Hematopoietic multipotent progenitor cell treated with erythropoietin and hydrocortisone succinate and interleukin-3 and kit ligand, for 4 days (in vitro differentiated cells): ENCODE results near the gene MUC6.

Experiments used
- DNase-seq: peaks from one replicate; pipeline ENCODE4 v3.0.0-alpha.2; 2015

MUC6 gene

DNA sequence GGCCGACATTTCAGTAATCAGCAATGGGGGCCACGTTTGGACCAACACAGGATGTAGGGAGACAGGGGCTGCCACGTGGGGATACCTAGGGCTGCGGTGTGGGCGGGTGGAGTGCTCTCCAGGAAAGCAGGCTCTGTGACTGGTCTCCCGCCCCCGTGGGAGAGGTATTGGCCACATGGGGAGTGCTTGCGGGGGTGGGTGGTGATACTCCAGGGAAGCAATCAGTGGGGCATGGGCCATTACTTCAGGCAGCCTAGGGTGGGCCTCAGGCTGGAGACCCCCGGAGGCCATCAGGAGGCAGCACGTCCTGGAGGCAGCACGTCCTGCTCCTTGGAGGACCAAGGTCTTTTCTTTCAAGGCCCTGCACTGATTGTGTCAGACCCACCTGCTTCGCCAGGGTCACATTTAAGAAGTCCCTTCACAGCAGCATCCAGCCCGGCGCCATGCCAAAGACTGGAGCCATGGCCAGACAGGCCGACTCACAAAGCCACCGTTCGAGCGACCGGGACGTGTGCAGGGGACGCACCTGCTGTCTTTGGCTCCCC, 35.1 kb upstream of the MUC6 start:
- DNase-seq = no peak

GRCh38 chr11:1070594-1071462, 34.3 kb upstream of the MUC6 start:
- DNase-seq = no peak

GRCh38 chr11:1069740-1070139, 33.2 kb upstream of the MUC6 start:
- DNase-seq = no peak

GRCh38 chr11:1067812-1068496, 31.4 kb upstream of the MUC6 start:
- DNase-seq = no peak

- DNase-seq = peak; percentile 43
Measured at GRCh38 chr11:1064167-1064566, 27.6 kb upstream of the MUC6 start.

DNA sequence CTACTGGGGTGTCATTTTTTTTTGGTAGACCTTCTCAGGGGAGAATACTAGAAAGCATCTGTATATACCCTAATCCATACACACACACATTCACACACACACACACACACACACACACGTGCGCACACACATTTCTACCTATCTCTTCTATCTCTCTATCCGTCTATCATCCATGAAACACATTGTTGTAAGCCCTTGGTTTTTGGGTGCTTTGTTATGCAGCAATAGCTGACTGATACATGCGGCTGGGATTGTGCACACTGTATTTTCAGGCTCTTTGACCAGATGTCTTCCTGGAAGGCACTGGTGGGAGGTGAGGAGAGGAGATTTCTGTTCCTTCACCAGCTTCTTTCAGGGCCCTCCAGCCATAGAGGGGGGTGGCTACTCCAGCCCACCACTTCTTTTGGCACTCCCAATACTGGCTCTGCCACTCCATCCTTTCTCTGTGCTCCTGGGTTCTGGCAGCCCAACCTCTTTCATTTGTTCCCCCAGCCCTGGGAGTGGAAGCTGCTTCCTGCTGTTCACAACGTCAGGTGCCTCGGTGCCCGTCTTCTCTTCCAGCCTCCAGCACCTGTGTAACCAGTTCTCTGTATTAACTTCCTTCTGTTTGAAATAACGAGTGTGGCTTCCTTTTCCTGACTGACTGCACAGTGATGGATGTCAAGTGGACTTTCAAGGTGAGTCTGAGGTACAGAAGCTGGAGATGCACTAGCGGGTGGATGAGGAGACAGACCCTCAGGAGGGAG, 25.7 kb upstream of the MUC6 start:
- DNase-seq = no peak

DNA sequence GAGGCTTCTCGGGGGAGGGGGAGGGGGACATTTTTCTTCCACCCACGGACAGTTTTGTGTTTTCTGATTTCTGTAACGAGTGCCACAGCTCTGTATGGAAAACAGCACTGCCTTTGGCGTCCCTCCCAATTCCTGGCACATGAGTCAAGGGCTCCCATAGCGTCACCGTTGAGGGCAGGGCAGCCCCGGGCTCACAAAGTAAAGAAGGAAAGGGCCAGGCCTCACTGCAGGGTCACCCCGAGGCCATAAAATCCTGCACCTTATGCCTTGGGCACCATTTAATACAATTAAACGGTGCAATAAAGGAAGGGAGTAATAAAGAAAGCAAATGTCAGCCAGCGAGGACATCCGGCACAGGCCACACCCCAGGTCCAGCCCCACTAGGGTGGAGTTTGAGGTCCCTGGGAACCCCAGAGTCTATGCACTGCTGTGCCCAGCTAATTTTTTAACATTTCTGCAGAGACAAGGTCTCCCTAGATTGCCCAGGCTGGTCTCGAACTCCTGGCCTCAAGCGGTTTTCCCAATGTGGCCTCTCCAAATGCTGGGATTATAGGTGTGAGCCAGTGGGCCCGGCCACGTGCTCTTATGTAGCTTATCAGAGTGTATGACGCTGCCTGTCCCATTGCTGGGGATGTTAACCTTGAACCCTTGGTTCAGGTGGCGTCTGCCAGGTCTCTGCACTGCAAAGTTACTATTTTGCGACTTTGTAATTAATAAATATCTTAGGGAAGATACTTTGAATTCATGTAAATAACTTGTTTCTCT, 24.5 kb upstream of the MUC6 start:
- no peak for DNase-seq

- no peak for DNase-seq
Measured at GRCh38 chr11:1060410-1060809, 23.9 kb upstream of the MUC6 start.

DNA sequence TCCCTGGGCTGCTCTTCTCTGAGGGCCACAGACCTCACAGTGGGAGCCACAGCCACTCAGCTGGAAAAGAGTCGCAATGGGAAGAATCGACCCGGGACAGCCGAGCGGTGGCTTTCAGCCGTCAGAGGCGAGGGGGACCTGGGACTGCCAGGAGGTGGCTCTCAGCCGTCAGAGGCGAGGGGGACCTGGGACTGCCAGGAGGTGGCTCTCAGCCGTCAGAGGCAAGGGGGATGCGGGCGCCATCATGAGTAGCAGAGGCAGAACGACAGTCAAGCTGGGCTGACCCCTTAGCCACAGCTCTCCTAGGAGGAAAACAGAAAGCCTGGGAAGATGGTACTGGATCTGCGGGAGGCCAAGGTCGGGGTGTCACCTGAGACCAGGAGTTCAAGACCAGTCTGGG, 23.2 kb upstream of the MUC6 start:
- no peak for DNase-seq

- no peak for DNase-seq
Measured at GRCh38 chr11:1057806-1058205, 21.3 kb upstream of the MUC6 start.

DNA sequence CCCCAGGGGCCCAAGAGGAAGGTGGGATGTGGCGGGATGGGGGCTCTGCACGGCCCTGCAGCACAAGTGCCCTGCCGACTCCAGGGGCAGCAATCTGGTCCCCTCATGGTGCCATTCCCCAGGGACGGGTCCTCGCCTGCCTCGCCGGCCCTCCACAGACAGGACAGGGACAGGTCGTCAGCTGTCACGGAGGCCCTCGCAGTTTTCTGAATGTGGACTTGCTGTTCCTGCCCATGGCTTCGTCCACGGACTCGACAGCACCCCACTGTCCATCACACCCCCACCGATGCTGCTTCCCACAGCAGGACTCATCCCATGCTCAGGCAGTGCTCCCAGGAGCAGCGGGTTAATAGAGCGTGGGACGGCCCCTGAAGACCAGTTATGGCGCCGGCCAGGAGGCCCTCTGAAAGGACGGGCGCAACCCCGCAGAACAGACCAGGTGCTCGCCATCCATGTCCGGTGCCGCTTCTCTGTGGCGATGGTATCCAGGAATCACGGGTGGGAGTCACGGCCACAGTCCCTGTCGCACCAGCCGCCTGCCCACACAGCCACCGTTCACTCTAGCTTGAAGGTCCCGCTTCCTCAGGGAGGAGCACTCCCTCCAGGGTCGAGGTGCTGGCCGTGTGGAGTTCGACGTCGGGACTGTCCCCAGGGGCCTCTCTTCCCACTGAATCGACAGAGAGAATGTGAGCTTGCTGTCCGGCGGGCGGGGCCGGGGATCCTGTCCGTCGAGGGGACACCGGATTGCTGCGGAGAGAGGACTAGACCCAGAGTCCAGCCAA, 19.7 kb upstream of the MUC6 start:
- no peak for DNase-seq

- no peak for DNase-seq
Measured at GRCh38 chr11:1055109-1055703, 18.7 kb upstream of the MUC6 start.

DNA sequence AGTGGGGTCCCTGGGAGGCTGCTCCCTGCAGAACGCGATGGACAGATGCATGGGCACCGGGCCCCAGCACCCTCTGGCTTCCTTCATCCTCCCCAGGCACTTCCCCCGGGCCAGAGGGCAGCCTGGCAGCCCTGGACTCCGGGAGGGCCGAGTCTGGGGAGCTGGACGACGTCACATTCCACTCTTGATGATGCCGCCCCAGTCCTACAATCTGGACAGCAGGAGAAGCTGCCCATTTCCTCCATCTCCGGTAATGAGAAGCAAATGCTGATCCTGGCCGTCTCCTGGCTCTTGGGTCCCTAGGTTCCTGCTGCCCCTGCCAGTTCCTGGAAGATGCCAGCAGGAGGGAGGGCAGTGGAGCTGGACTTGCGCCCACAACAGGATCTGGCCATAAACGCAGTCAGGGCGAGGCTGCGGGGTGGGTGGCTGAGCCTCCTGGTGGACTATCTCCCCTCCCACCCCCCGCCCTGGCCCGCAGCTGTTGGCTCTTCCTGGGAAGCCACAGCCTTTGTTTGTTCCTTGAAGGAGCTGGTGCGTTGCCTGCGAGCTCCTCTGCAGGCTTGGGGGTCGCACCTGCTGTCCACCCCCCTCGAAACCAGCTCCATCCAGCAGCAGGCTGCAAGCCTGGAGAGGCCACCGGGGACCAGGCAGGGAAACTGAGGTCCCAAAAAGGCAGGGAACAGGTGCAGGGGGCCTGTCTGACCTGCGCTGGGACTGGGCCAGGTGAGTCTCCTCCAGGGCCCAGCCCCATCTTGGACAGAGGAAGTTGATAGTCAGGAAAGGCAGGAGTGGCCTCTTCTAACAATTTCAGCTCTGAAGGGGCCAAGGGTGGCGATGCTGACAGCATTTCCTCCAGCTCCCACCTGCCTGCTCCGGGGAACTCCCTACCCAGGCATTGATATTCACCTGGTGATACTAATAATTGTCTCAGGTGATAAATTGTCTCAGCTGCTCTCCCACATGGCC, 17.9 kb upstream of the MUC6 start:
- no peak for DNase-seq

DNA sequence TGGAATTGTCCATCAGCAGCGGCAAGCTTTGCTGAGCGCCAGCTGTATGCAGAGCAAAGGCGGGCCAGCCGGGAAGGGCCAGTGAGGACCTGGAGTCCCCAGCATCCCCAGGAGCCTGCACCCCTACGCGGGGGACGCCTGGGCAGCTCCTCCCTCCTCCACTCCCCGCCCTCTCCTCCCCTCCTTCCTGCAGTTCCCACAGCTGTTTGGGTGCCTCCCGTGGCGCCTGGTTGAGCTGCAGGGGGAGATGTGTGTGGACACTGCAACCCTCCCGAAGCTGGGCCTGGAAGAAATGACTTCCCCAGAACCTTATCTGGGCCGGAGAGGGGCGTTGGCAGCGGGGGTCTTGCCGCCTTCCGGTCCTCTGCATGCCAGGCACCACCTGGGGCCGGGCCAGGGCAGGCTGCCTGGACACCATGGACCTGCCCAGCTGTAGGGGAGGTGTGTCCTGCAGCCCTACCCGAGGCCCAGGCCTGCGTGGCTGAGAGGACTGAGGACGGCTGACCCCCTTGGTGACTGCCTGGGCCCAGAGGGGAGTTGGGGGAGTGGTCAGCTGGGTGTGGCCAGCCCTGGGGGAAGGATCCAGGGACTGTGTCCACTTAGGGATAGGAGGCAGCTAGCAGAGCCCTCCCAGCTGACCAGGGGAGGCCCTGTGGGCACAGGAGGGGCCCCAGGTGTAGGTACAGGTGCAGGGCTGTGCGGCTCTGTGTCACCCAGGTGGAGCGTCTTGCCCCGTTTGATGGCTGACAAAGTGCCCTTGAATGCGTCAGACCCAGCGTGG, 16.8 kb upstream of the MUC6 start:
- DNase-seq = peak; percentile 26

GRCh38 chr11:1052133-1053011, 15.9 kb upstream of the MUC6 start:
- no peak for DNase-seq

- DNase-seq = no peak
Measured at GRCh38 chr11:1051356-1052132, 15.0 kb upstream of the MUC6 start.

- DNase-seq = peak; percentile 85
Measured at GRCh38 chr11:1050581-1051355, 14.2 kb upstream of the MUC6 start.
